ENCODE results near the gene TMEM63B. TPM values are rescaled to one million over a fixed set of nuclear protein-coding genes. Genes with fewer than 3 reads are reported as not detected.

Gene TMEM63B
- total RNA-seq, 4 donors from 2014 or later = 27.2 to 71.9 (median 43.7) TPM

GRCh38 chr6:44177691-44178423, 50.5 kb downstream of the TMEM63B start:
- H3K27me3 ChIP-seq = no peaks in the 10 kb centered on the region
- TF ChIP-seq, protein P1, sequence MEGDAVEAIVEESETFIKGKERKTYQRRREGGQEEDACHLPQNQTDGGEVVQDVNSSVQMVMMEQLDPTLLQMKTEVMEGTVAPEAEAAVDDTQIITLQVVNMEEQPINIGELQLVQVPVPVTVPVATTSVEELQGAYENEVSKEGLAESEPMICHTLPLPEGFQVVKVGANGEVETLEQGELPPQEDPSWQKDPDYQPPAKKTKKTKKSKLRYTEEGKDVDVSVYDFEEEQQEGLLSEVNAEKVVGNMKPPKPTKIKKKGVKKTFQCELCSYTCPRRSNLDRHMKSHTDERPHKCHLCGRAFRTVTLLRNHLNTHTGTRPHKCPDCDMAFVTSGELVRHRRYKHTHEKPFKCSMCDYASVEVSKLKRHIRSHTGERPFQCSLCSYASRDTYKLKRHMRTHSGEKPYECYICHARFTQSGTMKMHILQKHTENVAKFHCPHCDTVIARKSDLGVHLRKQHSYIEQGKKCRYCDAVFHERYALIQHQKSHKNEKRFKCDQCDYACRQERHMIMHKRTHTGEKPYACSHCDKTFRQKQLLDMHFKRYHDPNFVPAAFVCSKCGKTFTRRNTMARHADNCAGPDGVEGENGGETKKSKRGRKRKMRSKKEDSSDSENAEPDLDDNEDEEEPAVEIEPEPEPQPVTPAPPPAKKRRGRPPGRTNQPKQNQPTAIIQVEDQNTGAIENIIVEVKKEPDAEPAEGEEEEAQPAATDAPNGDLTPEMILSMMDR (IDR thresholded peaks at IDR 0.05 in 4 of 5, conservative IDR thresholded peaks at IDR 0.05 in 1 of 5) = no peak
- no peak for TF ChIP-seq POLR2A (IDR thresholded peaks at IDR 0.05)
- H3K9me3 ChIP-seq = no peaks in the 10 kb centered on the region
- intact Hi-C loops (cut with DNase I; ENCODE audit: low total_unique reads) (no loop called here), in situ Hi-C loops (cut with MboI; ENCODE audit: low sequenced_read_pairs in 4 of 4) (loop anchor here in 1 of 4 donors (10.0 kb wide), 1 partner anchor 57 kb away; no protein-coding TSS in a partner anchor)
- H3K27ac ChIP-seq = peak overlapping the region in 2 of 4 donors; percentile 40 to 50
- peaks cover 0 to 2% of the 10 kb centered on the region in 2 donors for H3K4me1 ChIP-seq
- ATAC-seq (peak in 1 of 2 donors; percentile 21), DNase-seq (peak in 1 of 2 donors; percentile 33)
- H3K4me3 ChIP-seq = no peak overlapping the region
- no peaks in the 10 kb centered on the region for H3K36me3 ChIP-seq

- ATAC-seq = no peak
- H3K27me3 ChIP-seq = no peaks in the 10 kb centered on the region
- H3K4me1 ChIP-seq = no peaks in the 10 kb centered on the region
- intact Hi-C loops (cut with DNase I; ENCODE audit: low total_unique reads) = no loop called here
- no peaks in the 10 kb centered on the region for H3K9me3 ChIP-seq
- in situ Hi-C loops (cut with MboI; ENCODE audit: low sequenced_read_pairs in 4 of 4) = loop anchor here in 1 of 4 donors (10.0 kb wide), 1 partner anchor 56 kb away; no protein-coding TSS in a partner anchor
- no peak overlapping the region for H3K4me3 ChIP-seq
- H3K36me3 ChIP-seq = no peaks in the 10 kb centered on the region
- peak overlapping the region in 1 of 4 donors; percentile 50 for H3K27ac ChIP-seq
- no peak for DNase-seq
- TF ChIP-seq, protein P1 (IDR thresholded peaks at IDR 0.05 in 4 of 5, conservative IDR thresholded peaks at IDR 0.05 in 1 of 5) = no peak
- TF ChIP-seq POLR2A (IDR thresholded peaks at IDR 0.05) = no peak
These were observed 51.2 kb downstream of the TMEM63B start for GRCh38 chr6:44178424-44179071.

- ATAC-seq = no peak
- no peak overlapping the region for H3K27ac ChIP-seq
- H3K4me1 ChIP-seq = no peaks in the 10 kb centered on the region
- no peaks in the 10 kb centered on the region for H3K9me3 ChIP-seq
- H3K36me3 ChIP-seq = no peaks in the 10 kb centered on the region
- no peak for DNase-seq
- TF ChIP-seq POLR2A (IDR thresholded peaks at IDR 0.05) = no peak
- in situ Hi-C loops (cut with MboI; ENCODE audit: low sequenced_read_pairs in 4 of 4) (loop anchor here in 1 of 4 donors (10.0 kb wide), 1 partner anchor 56 kb away; no protein-coding TSS in a partner anchor), intact Hi-C loops (cut with DNase I; ENCODE audit: low total_unique reads) (no loop called here)
- H3K4me3 ChIP-seq = no peak overlapping the region
- no peaks in the 10 kb centered on the region for H3K27me3 ChIP-seq
These were observed 51.8 kb downstream of the TMEM63B start for GRCh38 chr6:44179072-44179536.

DNA sequence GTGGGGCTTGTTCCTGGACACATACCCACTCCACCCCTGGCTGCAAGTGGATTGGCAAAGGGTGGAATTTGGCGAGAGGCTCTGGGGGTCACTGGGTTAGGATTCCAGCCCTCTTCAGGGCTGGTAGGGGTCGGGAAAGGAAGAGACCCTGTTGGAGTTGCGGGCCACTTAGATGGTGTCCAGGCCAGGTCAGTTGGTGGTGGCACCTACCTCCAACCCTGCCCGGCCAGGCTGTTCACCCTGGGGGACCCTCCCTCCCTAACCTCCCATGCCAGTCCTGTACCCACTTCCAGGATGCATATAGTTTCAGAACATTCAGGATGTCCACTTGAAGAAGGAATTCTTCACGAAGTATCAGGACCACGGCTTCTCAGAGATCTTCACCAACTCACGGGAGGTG, 52.3 kb downstream of the TMEM63B start:
- intact Hi-C loops (cut with DNase I; ENCODE audit: low total_unique reads) (no loop called here), in situ Hi-C loops (cut with MboI; ENCODE audit: low sequenced_read_pairs in 4 of 4) (loop anchor here in 1 of 4 donors (10.0 kb wide), 1 partner anchor 55 kb away; no protein-coding TSS in a partner anchor)
- no peak for DNase-seq
- Histone ChIP-seq H3K27ac (no peak overlapping the region), H3K4me1 (no peaks in the 10 kb centered on the region), H3K36me3 (no peaks in the 10 kb centered on the region), H3K9me3 (no peaks in the 10 kb centered on the region), H3K27me3 (no peaks in the 10 kb centered on the region), H3K4me3 (no peak overlapping the region)
- no peak for TF ChIP-seq POLR2A (IDR thresholded peaks at IDR 0.05)
- TF ChIP-seq, protein P1 (IDR thresholded peaks at IDR 0.05 in 4 of 5, conservative IDR thresholded peaks at IDR 0.05 in 1 of 5) = no peak
- ATAC-seq = no peak

DNA sequence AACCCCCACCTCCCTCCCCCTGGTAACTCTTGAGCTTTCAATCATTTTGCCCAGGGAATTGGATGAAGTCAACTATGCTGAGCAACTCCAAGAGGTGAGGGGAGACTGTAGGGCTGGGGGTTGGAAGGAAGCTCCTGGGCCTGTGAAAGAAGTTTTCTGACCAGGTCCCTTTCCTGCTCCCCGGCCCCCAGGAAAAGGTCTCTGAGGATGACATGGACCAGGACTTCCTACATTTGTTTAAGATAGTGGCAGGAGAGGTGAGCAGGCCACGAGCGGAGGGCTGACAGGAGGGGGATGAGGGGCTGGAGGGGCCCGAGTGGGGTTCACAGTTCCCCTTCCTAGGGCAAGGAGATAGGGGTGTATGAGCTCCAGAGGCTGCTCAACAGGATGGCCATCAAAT, 53.1 kb downstream of the TMEM63B start:
- DNase-seq (no peak), ATAC-seq (no peak)
- H3K36me3 ChIP-seq = no peaks in the 10 kb centered on the region
- intact Hi-C loops (cut with DNase I; ENCODE audit: low total_unique reads) = no loop called here
- H3K4me1 ChIP-seq = no peaks in the 10 kb centered on the region
- H3K9me3 ChIP-seq = no peaks in the 10 kb centered on the region
- H3K4me3 ChIP-seq = no peak overlapping the region
- no peak overlapping the region for H3K27ac ChIP-seq
- TF ChIP-seq, protein P1 (IDR thresholded peaks at IDR 0.05 in 4 of 5, conservative IDR thresholded peaks at IDR 0.05 in 1 of 5) = no peak
- no peak for TF ChIP-seq POLR2A (IDR thresholded peaks at IDR 0.05)
- in situ Hi-C loops (cut with MboI; ENCODE audit: low sequenced_read_pairs in 4 of 4) = no loop called here
- H3K27me3 ChIP-seq = no peaks in the 10 kb centered on the region

Data from gastrocnemius medialis (tissue), 4 donors.